Omental fat pad (tissue), 4 donors: Measurements from ENCODE around the gene EML3. TPM values are rescaled to one million over a fixed set of nuclear protein-coding genes. Genes with fewer than 3 reads are reported as not detected.
A peak's percentile ranks its signal among the peaks of the same experiment; 100 is the strongest.

Experiments
- ATAC-seq: fragments of 150-250 bp; one replicate; pipeline ENCODE4 v1.9.1; 2016; ENCODE audit warnings: mild to moderate bottlenecking, moderate library complexity; ENCODE audit not compliant: low FRiP score
- DNase-seq: peaks from one replicate; pipeline ENCODE4 v3.0.0-alpha.2; 2019; ENCODE audit warnings: low spot score
- total RNA-seq, 4 donors: library from RNA; depleted of rRNA; stranded (reverse); fragments of >200 nt; gene quantifications; one replicate each; pipeline ENCODE4 v1.1.0, GENCODE V29; 2016
- TF ChIP-seq, protein P1 (sequence below), 3 donors: fragments of 450-650 bp; IDR thresholded peaks; one replicate each; pipeline ENCODE4 v1.5.1; 2016 to 2017; ENCODE audit warnings: antibody characterized with exemption in 3 of 3, mild to moderate bottlenecking in 3 of 3, moderate library complexity in 2 of 3

The EML3 gene
- total RNA-seq, 4 donors from 2014 or later = 40.7 to 68.6 (median 52.0) TPM

DNA sequence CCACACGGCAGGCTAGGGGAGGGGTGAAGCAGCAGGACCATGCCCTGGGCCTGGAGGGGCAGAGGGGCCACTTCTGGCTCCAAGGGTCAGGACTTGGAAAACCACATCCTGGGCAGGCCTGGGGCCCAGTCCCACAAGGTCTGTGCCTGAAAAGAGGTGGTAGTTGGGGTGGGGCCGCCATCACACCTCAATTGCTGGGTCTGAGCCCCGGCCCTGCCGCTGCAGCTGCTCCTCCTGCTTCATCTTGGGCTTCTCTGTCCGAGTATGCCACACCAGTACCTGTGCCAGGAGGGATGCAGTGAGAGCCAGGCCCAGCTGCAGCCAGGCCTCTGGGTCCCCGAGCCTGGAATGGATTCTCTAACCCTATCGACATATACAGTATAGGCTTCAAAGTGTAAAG is 2.9 kb upstream of the EML3 start:
- TF ChIP-seq, protein P1, sequence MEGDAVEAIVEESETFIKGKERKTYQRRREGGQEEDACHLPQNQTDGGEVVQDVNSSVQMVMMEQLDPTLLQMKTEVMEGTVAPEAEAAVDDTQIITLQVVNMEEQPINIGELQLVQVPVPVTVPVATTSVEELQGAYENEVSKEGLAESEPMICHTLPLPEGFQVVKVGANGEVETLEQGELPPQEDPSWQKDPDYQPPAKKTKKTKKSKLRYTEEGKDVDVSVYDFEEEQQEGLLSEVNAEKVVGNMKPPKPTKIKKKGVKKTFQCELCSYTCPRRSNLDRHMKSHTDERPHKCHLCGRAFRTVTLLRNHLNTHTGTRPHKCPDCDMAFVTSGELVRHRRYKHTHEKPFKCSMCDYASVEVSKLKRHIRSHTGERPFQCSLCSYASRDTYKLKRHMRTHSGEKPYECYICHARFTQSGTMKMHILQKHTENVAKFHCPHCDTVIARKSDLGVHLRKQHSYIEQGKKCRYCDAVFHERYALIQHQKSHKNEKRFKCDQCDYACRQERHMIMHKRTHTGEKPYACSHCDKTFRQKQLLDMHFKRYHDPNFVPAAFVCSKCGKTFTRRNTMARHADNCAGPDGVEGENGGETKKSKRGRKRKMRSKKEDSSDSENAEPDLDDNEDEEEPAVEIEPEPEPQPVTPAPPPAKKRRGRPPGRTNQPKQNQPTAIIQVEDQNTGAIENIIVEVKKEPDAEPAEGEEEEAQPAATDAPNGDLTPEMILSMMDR (IDR thresholded peaks at IDR 0.05) = no peak
- ATAC-seq = no peak
- no peak for DNase-seq

DNA sequence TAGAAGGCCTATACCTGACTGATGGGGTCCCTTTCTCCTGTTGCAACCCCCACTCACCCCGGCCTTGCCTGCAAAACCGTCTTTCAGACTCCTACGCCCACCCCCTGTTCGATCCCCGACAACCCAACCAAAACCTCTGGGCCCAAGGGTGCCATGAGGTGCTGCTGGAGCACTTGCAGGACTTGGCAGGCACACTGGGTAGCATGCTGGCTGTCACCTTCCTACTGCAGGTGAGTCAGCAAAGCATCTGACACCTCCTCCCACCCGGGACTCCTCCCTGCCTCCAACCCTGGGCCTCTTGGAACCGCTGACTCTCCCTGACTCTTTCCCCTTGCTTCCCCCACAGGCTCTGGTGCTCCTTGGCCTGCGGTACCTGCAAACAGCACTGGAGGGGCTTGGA is 1.7 kb upstream of the EML3 start:
- ATAC-seq = no peak
- no peak for DNase-seq
- TF ChIP-seq, protein P1 (IDR thresholded peaks at IDR 0.05) = no peak

DNA sequence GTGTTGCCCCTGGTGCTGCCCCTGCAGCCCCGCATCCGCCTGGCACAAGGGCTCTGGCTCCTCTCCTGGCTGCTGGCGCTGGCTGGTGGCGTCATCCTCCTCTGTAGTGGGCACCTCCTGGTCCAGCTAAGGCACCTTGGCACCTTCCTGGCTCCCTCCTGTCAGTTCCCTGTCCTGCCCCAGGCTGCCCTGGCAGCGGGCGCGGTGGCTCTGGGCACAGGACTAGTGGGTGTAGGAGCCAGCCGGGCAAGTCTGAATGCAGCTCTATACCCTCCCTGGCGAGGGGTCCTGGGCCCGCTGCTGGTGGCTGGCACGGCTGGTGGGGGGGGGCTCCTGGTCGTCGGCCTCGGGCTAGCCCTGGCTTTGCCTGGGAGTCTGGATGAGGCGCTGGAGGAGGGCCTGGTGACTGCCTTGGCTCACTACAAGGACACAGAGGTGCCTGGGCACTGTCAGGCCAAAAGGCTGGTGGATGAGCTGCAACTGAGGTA is 760 bp upstream of the EML3 start:
- ATAC-seq = no peak

DNA sequence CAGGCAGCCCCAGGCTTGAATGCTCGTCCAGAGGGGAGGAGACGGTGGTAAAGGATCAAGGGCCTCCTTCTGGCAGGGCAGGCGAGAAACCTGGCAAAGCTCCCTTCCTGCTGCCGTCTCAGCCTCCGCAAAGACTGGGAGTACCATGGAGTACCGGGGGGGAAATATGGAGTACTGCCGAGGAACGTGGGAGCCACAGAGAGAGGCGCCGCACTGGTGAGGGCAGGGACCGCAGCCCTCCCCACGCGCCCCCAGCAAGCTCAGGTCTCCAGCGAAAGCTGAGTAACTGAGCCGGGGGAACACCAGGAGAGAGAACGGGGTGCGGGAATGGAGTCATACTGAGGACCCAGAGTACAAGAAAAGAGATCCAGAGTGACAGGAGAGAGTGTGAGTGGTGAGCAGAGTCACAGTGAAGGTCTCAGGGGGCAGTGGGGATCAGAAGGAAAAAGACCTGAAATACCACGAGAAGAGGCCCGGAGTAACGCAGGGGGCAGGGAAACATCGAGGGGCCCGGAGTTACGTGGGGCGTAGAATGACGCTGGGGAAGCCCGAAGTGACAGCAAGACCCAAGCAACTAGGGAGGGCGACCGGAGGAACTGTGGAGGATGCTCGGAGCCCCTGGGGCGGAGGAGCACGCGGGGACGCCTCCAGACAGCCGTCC is 740 bp downstream of the EML3 start:
- ATAC-seq = peak; percentile 8
- TF ChIP-seq, protein P1 (IDR thresholded peaks at IDR 0.05) = no peak
- DNase-seq = no peak

More for the DNA sequence above, 760 bp upstream of the EML3 start:
- TF ChIP-seq, protein P1 (IDR thresholded peaks at IDR 0.05) = no peak
- DNase-seq = no peak

DNA sequence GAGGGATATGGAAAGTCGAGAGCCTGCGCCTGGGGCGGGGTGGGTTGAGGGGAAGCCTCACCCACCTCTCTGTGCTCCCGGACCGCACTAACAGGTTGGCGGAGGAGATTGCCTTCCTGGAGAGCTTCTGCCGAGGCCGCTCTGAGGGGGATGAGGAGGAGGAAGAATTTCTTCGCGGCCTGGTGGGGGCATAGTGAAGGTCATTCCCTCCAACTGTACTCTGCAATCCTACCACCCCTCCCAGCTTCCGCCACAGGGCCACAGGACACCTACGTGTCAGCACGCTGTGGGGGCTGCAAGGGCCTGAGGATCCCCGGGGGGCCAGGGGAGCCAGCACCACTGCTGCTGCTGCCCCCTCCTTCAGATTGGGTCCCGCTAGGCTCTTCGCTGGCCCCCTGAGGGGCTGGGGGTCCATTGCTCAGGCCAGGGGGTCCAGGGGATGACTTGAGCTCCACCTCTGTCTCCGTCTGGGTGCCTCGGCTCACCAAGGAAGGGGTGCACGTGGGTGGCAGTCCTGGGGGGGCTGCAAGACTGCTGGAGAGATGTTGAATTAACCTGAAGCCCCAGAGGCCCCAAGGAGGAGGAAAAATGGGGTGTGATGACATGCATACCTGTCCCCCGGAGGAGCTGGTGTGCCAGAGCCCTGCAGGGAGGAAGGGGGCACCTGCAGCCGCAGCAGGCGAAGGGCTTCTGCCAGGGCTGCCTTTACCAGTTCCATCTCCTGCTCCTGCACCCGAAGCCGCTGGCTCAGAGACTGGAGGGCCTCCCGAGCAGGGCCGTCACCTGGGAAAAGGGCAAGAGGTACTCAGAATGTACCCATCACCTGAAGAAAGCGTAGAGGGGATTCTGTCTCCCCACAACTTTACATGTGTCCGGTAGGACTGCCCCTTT is 1.5 kb downstream of the EML3 start:
- DNase-seq (no peak), ATAC-seq (no peak)
- TF ChIP-seq, protein P1 (IDR thresholded peaks at IDR 0.05) = no peak

DNA sequence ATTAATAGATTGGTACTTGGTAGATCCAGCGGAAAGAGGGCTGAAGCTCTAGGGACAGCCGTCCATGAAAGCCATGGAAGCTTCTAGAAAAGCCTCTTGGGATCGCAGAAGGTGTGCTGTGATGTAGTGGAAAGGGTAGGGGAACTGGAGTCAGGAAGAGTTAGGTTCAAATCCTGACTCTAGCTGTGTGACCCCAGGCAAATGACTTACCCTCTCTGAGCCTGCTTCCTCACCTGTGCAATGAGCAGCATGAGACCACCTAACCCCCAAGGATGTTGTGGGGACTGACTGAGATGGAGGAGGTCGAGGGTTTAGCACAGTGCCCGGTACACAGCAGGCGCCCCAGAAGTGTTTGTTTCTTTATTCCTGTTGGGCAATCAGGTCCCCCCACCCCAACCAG is 2.2 kb downstream of the EML3 start:
- DNase-seq (no peak), ATAC-seq (no peak)
- TF ChIP-seq, protein P1 (IDR thresholded peaks at IDR 0.05) = no peak
